ENCODE measurements around the gene B3GLCT. TPM values are rescaled to one million over a fixed set of nuclear protein-coding genes. Genes with fewer than 3 reads are reported as not detected.

Gene B3GLCT
- total and polyA plus RNA-seq, 10 of the 15 experiments (the other 5 are each of a cell fraction or from before 2014, with no cell fraction given) = 0.07 to 0.89 (median 0.25) TPM

- Histone ChIP-seq H4K20me1 (ENCODE audit: control insufficient read depth, insufficient read depth) (no peaks in the 10 kb centered on the region), H3K4me1 (ENCODE audit: control insufficient read depth, insufficient read depth, low read length) (no peaks in the 10 kb centered on the region), H3K36me3 (ENCODE audit: control insufficient read depth in 2 of 2, insufficient read depth in 2 of 2, low read length in 1 of 2) (no peaks in the 10 kb centered on the region), H3K4me2 (ENCODE audit: control insufficient read depth, insufficient read depth) (no peak overlapping the region), H3K9ac (ENCODE audit: control insufficient read depth, insufficient read depth, low read length) (no peak overlapping the region), H2AFZ (ENCODE audit: control insufficient read depth, low read depth, low read length) (no peak overlapping the region), H3K27me3 (replicated peaks in 1 of 2; ENCODE audit: control insufficient read depth in 2 of 2, insufficient read depth in 2 of 2, low read length in 1 of 2) (no peaks in the 10 kb centered on the region; a peak in 2 of 4 replicates), H3K27ac (ENCODE audit: control insufficient read depth, insufficient read depth) (no peak overlapping the region), H3K79me2 (ENCODE audit: control insufficient read depth, insufficient read depth, low read length) (no peaks in the 10 kb centered on the region), H3K9me3 (replicated peaks; ENCODE audit: control insufficient read depth, insufficient read depth, low read length) (no peaks in the 10 kb centered on the region; the same call in 2 of the 3 replicates), H3K4me3 (no peak overlapping the region)
- ChIA-PET RAD21 (ENCODE audit: unreplicated experiment) (no interaction called here), CTCF (no interaction called here), SMC1A (ENCODE audit: uncharacterized antibody, unreplicated experiment) (interaction anchor here (0.6 kb wide), 1 partner anchor 143 kb away, joined by 4 read pairs; no protein-coding TSS in a partner anchor), POLR2A (no interaction called here)
- ATAC-seq = no peak
- intact Hi-C loops (cut with micrococcal nuclease; ENCODE audit: unreplicated experiment) = no loop called here
- no peak for FAIRE-seq
- no TSS peak for BruUV-seq (replicated peaks)
- DNase-seq (ENCODE audit: low read depth, low spot score) = no peak
- in situ Hi-C loops (cut with MboI) = no loop called here
- TF ChIP-seq POLR2AphosphoS2 (IDR thresholded peaks at IDR 0.05; ENCODE audit: low read depth, low read length) (no peak), ZNF207 (IDR thresholded peaks at IDR 0.05; ENCODE audit: borderline replicate concordance) (no peak), RFX5 (IDR thresholded peaks at IDR 0.05; ENCODE audit: low read depth, low read length) (no peak), PML (IDR thresholded peaks at IDR 0.05; ENCODE audit: low read length) (no peak), USF2 (IDR thresholded peaks at IDR 0.05; ENCODE audit: borderline replicate concordance, low read depth, low read length) (no peak), MTA2 (IDR thresholded peaks at IDR 0.05; ENCODE audit: low read depth) (no peak), YY1 (IDR thresholded peaks at IDR 0.05; ENCODE audit: low read depth, low read length) (no peak), ZBTB4 (CRISPR knock-in tag; IDR thresholded peaks at IDR 0.05) (no peak), HSF1 (IDR thresholded peaks at IDR 0.05; ENCODE audit: low read depth, low read length) (no peak), GATAD2B (conservative IDR thresholded peaks at IDR 0.05; ENCODE audit: low read depth) (no peak), PAX8 (IDR thresholded peaks at IDR 0.05) (no peak), SREBF1 (IDR thresholded peaks at IDR 0.05; ENCODE audit: low read length) (no peak), E2F4 (IDR thresholded peaks at IDR 0.05; ENCODE audit: low read depth, low read length) (no peak), BCL11A (IDR thresholded peaks at IDR 0.05; ENCODE audit: low read depth, low read length) (no peak), MYB (IDR thresholded peaks at IDR 0.05; ENCODE audit: borderline replicate concordance, low read depth, low read length) (no peak), DPF2 (IDR thresholded peaks at IDR 0.05) (no peak), RB1 (IDR thresholded peaks at IDR 0.05; ENCODE audit: borderline replicate concordance) (no peak), ZBTB33 (IDR thresholded peaks at IDR 0.05) (no peak)
- 75% methylated on average over 6 of the region's 6 CpGs for WGBS (ENCODE audit: insufficient coverage, insufficient replicate concordance, low lambda C conversion rate, missing lambda C conversion rate)
These were observed 7.5 kb upstream of the B3GLCT start for GRCh38 chr13:31192306-31192705.
